Stimulated activated naive CD4-positive, alpha-beta T cell treated with Interleukin-2 at 50 U/mL for 16 hours (primary cell): ENCODE measurements around the gene MAGEB6.
"Not testable (repeated sequence)": the region's sequence is repeated elsewhere in the genome, so short reads cannot be mapped to it uniquely, and the experiment has no call there.

ENCODE experiments used
- DNase-seq: peaks from one replicate; lab custom pipeline; 2025; lab: John Stamatoyannopoulos, UW

Gene MAGEB6

GRCh38 chrX:26192204-26192603 lies at the start of gene MAGEB6:
MAGEB6 (plus strand) TSS chrX:26192440; CDS start chrX:26193847, 1,407 bp downstream.
- no peak for DNase-seq

DNA sequence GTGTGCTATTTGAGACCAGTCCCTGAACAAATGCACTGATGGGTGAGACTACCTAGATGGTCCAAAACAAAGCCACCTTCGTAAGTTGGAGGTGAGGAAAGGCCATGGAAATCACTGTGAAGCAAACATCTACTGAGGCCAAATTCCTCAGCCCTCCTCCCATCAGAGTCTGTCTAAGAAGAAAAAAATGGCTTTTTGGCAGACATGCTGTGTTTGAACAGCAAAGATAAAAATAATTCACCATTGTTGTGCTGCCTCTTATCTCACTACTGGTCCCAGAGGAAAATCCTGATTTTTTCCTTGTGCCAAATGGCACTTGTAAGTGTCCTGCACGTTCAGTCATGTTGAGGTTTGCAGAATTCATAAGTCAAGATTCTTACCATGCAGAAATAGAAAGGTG lies 46.2 kb upstream of the MAGEB6 start:
- DNase-seq: no peak

DNA sequence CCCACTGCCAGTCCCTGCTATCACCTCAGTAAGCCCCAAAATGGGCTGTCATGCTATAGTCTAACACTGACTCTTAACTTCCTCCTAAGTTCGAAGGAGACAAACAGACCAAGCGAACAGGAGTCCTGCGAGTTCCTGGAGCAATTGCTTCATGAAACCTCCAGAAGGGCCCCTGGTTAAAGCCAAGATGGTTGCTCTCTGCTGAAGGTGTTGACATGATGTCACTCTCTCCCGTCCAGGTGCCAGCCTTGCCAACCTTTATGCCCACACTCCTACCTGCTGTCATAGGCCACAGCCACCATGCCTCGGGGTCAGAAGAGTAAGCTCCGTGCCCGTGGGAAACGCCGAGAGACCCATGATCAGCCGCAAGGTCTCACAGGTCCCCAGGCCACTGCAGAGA lies 31.9 kb upstream of the MAGEB6 start, which contains the start of gene MAGEB6B:
Gene MAGEB6B (plus strand): TSS at position 301 of the 400 bp plus-strand sequence. CDS start 0 bp downstream, at position 301.
- DNase-seq: no peak

- DNase-seq: no peak
Observed at GRCh38 chrX:26203561-26203960, 11.3 kb downstream of the MAGEB6 start.

- DNase-seq: not testable (repeated sequence)
Observed at GRCh38 chrX:26204717-26205116, 12.5 kb downstream of the MAGEB6 start.

- no peak for DNase-seq
Observed at GRCh38 chrX:26208012-26208411, 15.8 kb downstream of the MAGEB6 start.

- DNase-seq: no peak
Observed at GRCh38 chrX:26215869-26216268, 23.6 kb downstream of the MAGEB6 start, which contains the start of gene MAGEB5. MAGEB5 (plus strand) TSS chrX:26216169; CDS start chrX:26217302, 1,133 bp downstream.

GRCh38 chrX:26219351-26219750 lies 27.1 kb downstream of the MAGEB6 start:
- DNase-seq: no peak

GRCh38 chrX:26234177-26234576 lies 41.9 kb downstream of the MAGEB6 start:
- DNase-seq: no peak
